Tibial nerve (tissue), 4 donors: Measurements from ENCODE around the gene DLG1. TPM values are rescaled to one million over a fixed set of nuclear protein-coding genes. Genes with fewer than 3 reads are reported as not detected.

Experiments
- DNase-seq, 2 donors: peaks; one replicate each; pipeline ENCODE4 v3.0.0-alpha.2; 2019; ENCODE audit warnings: low spot score in 2 of 2
- H3K27ac ChIP-seq, 4 donors: fragments of 200-600 bp; sonication (generic) in 3 of 4; one replicate each; pipeline ENCODE4 v1.5.1; 2017 to 2019; ENCODE audit warnings: mild to moderate bottlenecking in 1 of 4
- H3K27me3 ChIP-seq, 2 donors: fragments of 200-600 bp; sonication (generic) in 1 of 2; one replicate each; pipeline versions ENCODE4 v1.5.1 to v1.6.0; 2017 to 2019
- H3K36me3 ChIP-seq, 3 donors: fragments of 200-600 bp; sonication (generic); one replicate each; pipeline ENCODE4 v1.5.1; 2018 to 2019
- H3K4me1 ChIP-seq, 4 donors: fragments of 200-600 bp; sonication (generic) in 3 of 4; one replicate each; pipeline ENCODE4 v1.5.1; 2017 to 2019
- H3K4me3 ChIP-seq, 4 donors: fragments of 200-600 bp; sonication (generic) in 3 of 4; one replicate each; pipeline ENCODE4 v1.5.1; 2017 to 2019; ENCODE audit warnings: mild to moderate bottlenecking in 1 of 4, moderate library complexity in 1 of 4
- H3K9me3 ChIP-seq, 4 donors: fragments of 200-600 bp; sonication (generic) in 3 of 4; one replicate each; pipeline ENCODE4 v1.5.1; 2017 to 2019
- CTCF ChIP-seq, 5 experiments: fragments of 200-600 bp in 3 of 5; fragments of 450-650 bp in 2 of 5; sonication (generic) in 3 of 5; IDR thresholded peaks; one replicate each; pipeline ENCODE4 v1.5.1; 2016 to 2019; ENCODE audit warnings: antibody characterized with exemption in 5 of 5, mild to moderate bottlenecking in 3 of 5, moderate library complexity in 2 of 5
- EP300 ChIP-seq, 2 donors: sonication (generic); formaldehyde crosslinking; IDR thresholded peaks; one replicate each; pipeline ENCODE4 v1.6.1; 2017; ENCODE audit warnings: antibody characterized with exemption in 2 of 2, mild to moderate bottlenecking in 1 of 2
- POLR2A ChIP-seq, 2 donors: fragments of 450-650 bp; IDR thresholded peaks; one replicate each; pipeline ENCODE4 v1.6.1; 2017; ENCODE audit warnings: antibody characterized with exemption in 2 of 2, mild to moderate bottlenecking in 2 of 2, moderate library complexity in 2 of 2
- WGBS, 2 donors: methylation state at CpG; one replicate each; pipeline ENCODE4 v1.1.5; 2018; 5-methylcytosine and 5-hydroxymethylcytosine counted together
- total RNA-seq, 4 donors: library from RNA; depleted of rRNA; stranded (reverse); fragments of >200 nt; gene quantifications; one replicate each; pipeline ENCODE4 v1.1.0, GENCODE V29; 2016

The DLG1 gene
- total RNA-seq, 4 donors from 2014 or later, result 49.2 to 94.0 (median 71.1) TPM

GRCh38 chr3:196998966-196999760 lies 299.2 kb downstream of the DLG1 start:
- H3K36me3 ChIP-seq, result no peaks in the 10 kb centered on the region
- TF ChIP-seq CTCF (IDR thresholded peaks at IDR 0.05), result no peak
- no peak for TF ChIP-seq POLR2A (IDR thresholded peaks at IDR 0.05)
- no peak for TF ChIP-seq EP300 (IDR thresholded peaks at IDR 0.05)
- no peak overlapping the region for H3K4me3 ChIP-seq
- no peak overlapping the region for H3K27ac ChIP-seq
- H3K4me1 ChIP-seq, result peaks cover 0 to 17% (median 4%) of the 10 kb centered on the region in 4 donors
- WGBS, 2 donors, result 89 to 91% methylated on average over 21 of the region's 21 CpGs
- no peaks in the 10 kb centered on the region for H3K27me3 ChIP-seq
- no peak for DNase-seq
- H3K9me3 ChIP-seq, result peaks cover 0 to 3% (median 0%) of the 10 kb centered on the region in 4 donors

DNA sequence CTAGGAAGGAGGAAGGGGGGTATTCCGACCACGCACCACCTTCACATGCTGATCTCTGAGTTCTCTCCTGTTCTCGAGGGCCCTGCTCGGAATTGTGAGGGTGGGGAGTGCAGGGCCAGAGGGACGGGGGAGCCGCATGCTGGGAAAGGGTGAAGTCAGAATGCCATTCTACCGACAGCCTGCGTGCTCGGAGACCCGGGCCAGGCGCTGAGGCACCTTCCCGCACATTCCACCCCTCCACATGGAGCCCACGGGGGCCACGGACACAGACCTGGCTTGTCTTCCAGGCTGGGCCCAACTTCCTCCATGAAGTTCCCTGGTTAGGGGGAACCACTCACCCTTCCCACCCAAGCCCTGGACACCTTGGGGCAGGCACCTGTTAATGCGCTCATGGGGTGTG lies 301.1 kb downstream of the DLG1 start:
- H3K36me3 ChIP-seq, result no peaks in the 10 kb centered on the region
- H3K27me3 ChIP-seq, result no peaks in the 10 kb centered on the region
- WGBS, 2 donors, result 78 to 86% methylated on average over 14 to 15 of the region's 15 CpGs
- H3K27ac ChIP-seq, result no peak overlapping the region
- no peak for TF ChIP-seq POLR2A (IDR thresholded peaks at IDR 0.05)
- TF ChIP-seq EP300 (IDR thresholded peaks at IDR 0.05), result no peak
- TF ChIP-seq CTCF (IDR thresholded peaks at IDR 0.05), result no peak
- H3K4me3 ChIP-seq, result no peak overlapping the region
- peaks cover 0 to 3% (median 0%) of the 10 kb centered on the region in 4 donors for H3K9me3 ChIP-seq
- DNase-seq, result no peak
- peaks cover 0 to 7% (median 0%) of the 10 kb centered on the region in 4 donors for H3K4me1 ChIP-seq

DNA sequence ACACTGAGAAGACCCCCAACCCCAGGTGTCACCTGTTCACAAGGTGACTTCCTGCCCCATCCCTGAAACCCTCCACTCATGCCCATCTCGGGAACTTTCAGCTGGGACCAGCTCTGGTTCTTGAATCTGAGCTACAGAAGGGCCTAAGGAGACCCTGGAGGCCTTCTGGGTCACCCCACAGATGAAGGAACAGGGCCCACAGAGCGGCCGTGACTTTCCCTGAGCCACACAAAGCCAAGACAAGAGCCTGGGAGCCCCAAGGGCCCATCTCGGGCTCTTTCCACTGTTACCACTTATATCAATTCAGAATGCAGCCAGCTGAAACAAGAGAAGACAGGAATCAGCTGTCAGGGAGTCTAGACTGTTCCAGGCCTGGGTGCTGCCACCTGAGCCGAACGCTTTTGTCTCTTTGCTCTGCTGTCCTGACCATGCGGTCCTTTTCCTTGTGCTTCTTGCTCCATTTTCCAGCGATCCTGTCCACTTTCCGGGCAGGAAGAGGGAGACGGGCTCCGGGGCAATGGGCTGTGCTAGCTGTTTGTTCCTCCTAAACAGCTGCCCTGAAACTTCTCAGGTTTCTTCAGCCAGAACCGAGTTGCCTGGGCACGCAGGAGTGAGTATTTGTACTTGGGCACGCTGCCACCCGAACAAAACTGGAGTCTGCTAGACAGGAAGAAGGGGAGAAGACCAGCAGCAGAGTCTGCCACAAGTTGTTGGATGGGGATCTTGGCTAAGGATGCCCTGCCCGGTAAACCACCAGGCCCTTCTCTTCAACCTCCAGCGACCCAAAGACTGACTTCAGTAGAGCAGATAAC lies 301.8 kb downstream of the DLG1 start:
- DNase-seq, result no peak
- no peak overlapping the region for H3K27ac ChIP-seq
- WGBS, 2 donors, result 79 to 86% methylated on average over 17 of the region's 17 CpGs

DNA sequence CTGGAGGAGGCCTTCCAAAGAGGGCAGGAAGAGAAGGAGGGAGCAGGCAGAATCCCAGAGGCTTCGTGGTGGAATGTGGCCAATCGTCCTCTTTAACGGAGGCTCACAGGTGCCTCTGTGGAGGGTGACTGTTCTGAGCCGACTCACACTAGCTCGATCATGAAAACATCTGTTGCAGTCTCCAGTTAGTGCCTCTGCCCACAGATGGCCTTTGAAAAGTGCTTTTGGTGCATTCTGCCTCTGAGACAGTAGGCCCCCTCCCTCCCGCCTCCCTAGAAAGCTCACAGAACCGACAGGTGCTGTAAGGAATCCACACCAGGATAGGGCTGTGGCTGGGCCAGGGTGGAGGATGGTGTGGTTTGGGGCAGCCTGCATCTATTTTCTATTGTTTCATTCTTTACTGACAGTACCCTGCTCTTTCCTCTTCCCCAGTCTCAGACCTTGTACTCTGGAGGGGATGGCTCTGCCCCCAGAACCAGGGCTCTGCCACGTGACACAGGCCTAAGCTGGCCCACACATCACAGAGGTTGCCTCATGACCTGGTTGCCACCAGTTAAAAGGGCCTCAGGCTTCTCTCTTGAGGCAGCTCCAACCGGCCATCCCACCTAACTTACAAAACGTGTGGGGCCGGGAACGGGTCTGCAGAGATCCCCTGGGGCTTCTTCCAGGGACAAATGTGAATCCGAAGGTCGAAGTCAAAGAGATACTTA lies 302.6 kb downstream of the DLG1 start:
- TF ChIP-seq POLR2A (IDR thresholded peaks at IDR 0.05) (no peak), CTCF (IDR thresholded peaks at IDR 0.05) (no peak), EP300 (IDR thresholded peaks at IDR 0.05) (no peak)
- Histone ChIP-seq H3K4me1 (no peaks in the 10 kb centered on the region), H3K4me3 (no peak overlapping the region), H3K27ac (no peak overlapping the region), H3K27me3 (no peaks in the 10 kb centered on the region), H3K9me3 (peaks cover 0 to 3% (median 0%) of the 10 kb centered on the region in 4 donors), H3K36me3 (no peaks in the 10 kb centered on the region)
- DNase-seq, result no peak
- 66 to 69% methylated on average over 13 to 14 of the region's 14 CpGs for WGBS, 2 donors

More for the DNA sequence above, 301.8 kb downstream of the DLG1 start:
- Histone ChIP-seq H3K9me3 (peaks cover 0 to 3% (median 0%) of the 10 kb centered on the region in 4 donors), H3K4me1 (peaks cover 0 to under 1% (median 0%) of the 10 kb centered on the region in 4 donors), H3K27me3 (no peaks in the 10 kb centered on the region), H3K4me3 (no peak overlapping the region), H3K36me3 (no peaks in the 10 kb centered on the region)
- TF ChIP-seq POLR2A (IDR thresholded peaks at IDR 0.05), result no peak
- TF ChIP-seq EP300 (IDR thresholded peaks at IDR 0.05), result no peak
- no peak for TF ChIP-seq CTCF (IDR thresholded peaks at IDR 0.05)
